Measurements from ENCODE around the gene ERG28.

Gene ERG28

DNA sequence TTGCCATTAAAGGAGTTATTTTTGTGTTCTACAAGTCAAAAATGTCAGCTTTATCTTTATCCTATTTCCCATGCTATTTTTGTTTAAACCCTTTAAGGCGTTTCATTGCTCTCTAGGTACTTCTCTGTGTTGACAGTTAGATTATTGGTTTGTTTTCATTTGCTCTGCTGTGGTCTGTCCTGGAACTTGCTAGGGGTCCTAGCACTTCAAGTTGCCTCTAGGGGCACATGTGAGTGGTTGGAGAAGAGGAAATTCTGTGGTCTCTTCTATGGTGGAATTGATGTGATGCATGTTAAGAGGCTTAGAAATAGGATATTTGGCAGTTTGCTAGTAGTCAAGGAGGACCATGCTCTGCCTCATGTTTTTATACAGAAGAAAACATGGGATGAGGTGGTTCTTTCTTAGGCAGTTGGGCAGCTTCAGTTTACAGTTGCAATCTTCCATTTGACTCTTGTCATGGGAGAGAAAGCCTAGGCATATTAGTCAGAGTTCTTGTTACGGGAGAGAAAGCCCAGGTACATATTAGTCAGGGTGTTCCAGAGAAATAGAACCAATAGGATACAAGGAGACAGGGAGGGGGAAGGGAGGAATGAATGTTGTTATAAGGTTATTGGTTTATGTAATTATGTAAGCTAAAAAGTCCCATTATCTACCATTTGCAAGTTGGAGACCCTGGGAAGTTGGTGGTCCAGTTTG is 14.7 kb upstream of the ERG28 start:
- H3K9me3 Mint-ChIP-seq, result peaks cover 3 to 8% of the 10 kb centered on the region in 2 donors
- H3K4me1 Mint-ChIP-seq, result peaks cover 2 to 9% of the 10 kb centered on the region in 2 donors
- ATAC-seq (replicated peaks), result no peak
- DNase-seq, result no peak
- peaks cover 27 to 63% of the 10 kb centered on the region in 2 donors for H3K36me3 Mint-ChIP-seq
- no peak overlapping the region for H3K27ac Mint-ChIP-seq
- no peak overlapping the region for H3K4me3 Mint-ChIP-seq
- H3K27me3 Mint-ChIP-seq, result no peaks in the 10 kb centered on the region

GRCh38 chr14:75673345-75674035 is 12.8 kb upstream of the ERG28 start:
- DNase-seq, result no peak
- H3K27me3 Mint-ChIP-seq, result no peaks in the 10 kb centered on the region
- H3K9me3 Mint-ChIP-seq, result peaks cover 3 to 8% of the 10 kb centered on the region in 2 donors
- no peak overlapping the region for H3K4me3 Mint-ChIP-seq
- H3K4me1 Mint-ChIP-seq, result peaks cover 2 to 9% of the 10 kb centered on the region in 2 donors
- H3K36me3 Mint-ChIP-seq, result peaks cover 40 to 75% of the 10 kb centered on the region in 2 donors
- peak in 1 of 2 donors; percentile 57 for ATAC-seq (replicated peaks)
- H3K27ac Mint-ChIP-seq, result no peak overlapping the region

DNA sequence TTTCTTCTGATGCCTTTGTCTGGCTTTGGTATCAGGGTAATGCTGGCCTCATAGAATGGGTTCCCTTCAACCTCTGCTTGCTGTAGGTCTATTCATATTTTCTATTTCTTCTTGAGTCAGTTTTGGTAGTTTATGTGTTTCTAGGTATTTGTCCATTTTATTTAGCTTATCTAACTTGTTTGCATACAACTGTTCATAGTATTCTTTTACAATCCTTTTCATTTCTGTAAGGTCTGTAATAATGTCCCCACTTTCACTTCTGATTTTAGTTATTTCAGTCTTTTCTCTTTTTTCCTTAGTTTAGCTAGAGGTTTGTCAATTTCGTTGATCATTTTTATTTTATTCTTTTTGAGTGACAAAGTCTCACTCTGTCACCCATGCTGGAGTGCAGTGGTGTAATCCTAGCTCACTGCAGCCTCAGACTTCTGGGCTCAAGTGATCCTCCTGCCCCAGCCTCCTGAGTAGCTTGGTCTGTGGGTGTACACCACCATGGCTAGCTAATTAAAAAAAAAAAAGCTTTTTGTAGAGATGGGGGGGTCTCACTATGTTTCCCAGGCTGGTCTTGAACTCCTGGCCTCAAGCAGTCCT is 12.0 kb upstream of the ERG28 start:
- Mint-ChIP-seq H3K4me1 (peaks cover 2 to 9% of the 10 kb centered on the region in 2 donors), H3K36me3 (peaks cover 41 to 68% of the 10 kb centered on the region in 2 donors), H3K4me3 (no peak overlapping the region), H3K27me3 (no peaks in the 10 kb centered on the region), H3K27ac (no peak overlapping the region), H3K9me3 (peaks cover 3 to 8% of the 10 kb centered on the region in 2 donors)
- no peak for ATAC-seq (replicated peaks)
- DNase-seq, result no peak

DNA sequence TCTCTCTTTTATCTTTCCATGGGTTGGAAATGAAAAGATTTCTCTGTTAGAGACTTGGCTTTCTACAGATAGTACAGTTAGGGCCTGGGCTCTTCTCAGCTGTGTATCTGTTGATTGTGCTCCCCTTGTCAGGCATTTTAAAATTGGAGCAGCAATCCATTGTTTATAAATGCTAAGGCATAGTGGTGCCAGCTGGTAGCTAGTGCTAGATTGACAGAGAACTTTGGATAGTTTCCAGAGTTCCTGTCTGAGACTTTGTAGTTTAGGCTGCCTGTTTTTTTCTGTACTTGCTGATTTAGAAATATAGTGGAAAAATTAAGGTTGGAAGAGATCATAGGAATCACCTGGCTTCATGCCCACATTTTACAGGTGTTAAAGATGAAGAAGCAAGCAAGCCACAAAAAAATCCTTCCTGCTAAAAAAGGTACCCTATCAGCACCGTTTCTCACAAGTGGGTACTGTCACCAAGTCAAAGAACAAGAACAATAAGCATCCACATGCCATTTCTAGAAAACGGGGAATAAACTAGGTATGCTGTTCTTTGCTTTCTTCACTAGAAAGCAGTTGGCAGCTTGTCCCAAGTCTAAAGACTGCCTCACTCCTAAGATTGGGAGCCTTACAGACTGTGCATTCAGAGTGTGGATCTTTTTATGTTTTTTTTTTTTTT is 6.6 kb upstream of the ERG28 start:
- H3K27me3 Mint-ChIP-seq, result no peaks in the 10 kb centered on the region
- peaks cover 0 to 4% of the 10 kb centered on the region in 2 donors for H3K9me3 Mint-ChIP-seq
- no peak overlapping the region for H3K27ac Mint-ChIP-seq
- H3K36me3 Mint-ChIP-seq, result peaks cover 27 to 53% of the 10 kb centered on the region in 2 donors
- H3K4me1 Mint-ChIP-seq, result peaks cover 0 to 1% of the 10 kb centered on the region in 2 donors
- DNase-seq (no peak), ATAC-seq (replicated peaks) (no peak)
- no peak overlapping the region for H3K4me3 Mint-ChIP-seq

DNA sequence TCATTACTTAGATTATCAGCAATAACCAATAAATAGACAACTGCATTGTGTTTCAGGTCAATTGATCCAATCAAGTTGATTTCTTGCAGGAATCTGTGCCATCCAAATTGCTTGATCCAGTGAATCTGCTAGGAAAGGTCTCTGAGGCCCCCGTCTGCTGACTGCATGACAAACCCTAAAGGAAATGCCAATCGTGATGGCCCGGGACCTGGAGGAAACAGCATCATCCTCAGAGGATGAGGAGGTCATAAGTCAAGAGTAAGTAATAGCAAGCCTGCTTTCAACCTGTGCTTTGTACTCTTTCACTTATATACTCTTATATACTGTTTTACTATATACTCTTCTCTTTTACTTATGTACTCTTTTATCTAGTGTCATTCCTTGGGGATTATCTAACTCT is 2.3 kb upstream of the ERG28 start:
- Mint-ChIP-seq H3K36me3 (peaks cover 6 to 22% of the 10 kb centered on the region in 2 donors), H3K4me3 (no peak overlapping the region), H3K9me3 (no peaks in the 10 kb centered on the region), H3K4me1 (peaks cover 5 to 8% of the 10 kb centered on the region in 2 donors), H3K27ac (no peak overlapping the region), H3K27me3 (no peaks in the 10 kb centered on the region)
- DNase-seq (no peak), ATAC-seq (replicated peaks) (no peak)

GRCh38 chr14:75661499-75661814 is 781 bp upstream of the ERG28 start:
- H3K9me3 Mint-ChIP-seq, result no peaks in the 10 kb centered on the region
- H3K4me3 Mint-ChIP-seq, result peak overlapping the region; percentile 92 to 97
- peak overlapping the region; percentile 93 for H3K27ac Mint-ChIP-seq
- peaks cover 5 to 14% of the 10 kb centered on the region in 2 donors for H3K36me3 Mint-ChIP-seq
- ATAC-seq (replicated peaks), result peak in 1 of 2 donors; percentile 0
- H3K27me3 Mint-ChIP-seq, result no peaks in the 10 kb centered on the region
- DNase-seq, result no peak
- H3K4me1 Mint-ChIP-seq, result peaks cover 5 to 8% of the 10 kb centered on the region in 2 donors

DNA sequence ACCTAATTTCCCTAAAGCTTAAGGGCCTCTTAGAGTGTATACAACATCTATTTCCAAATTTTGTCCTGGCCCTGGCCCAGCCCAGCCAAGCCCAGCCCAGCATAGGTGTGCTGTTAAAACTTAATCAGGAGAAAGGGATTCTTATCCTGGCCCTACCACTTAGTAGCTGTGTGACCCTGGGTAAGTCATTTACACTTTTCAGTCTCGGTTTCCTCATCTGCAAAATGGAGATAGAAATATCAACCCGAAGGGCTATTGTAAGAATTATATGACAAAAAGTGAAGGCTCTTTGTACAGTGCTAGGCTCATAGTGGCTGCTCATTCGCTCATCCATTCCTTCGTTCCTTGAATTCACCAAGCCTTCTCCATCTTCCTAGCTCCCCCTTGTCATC is 442 bp downstream of the ERG28 start:
- peak overlapping the region; percentile 93 for H3K27ac Mint-ChIP-seq
- H3K4me3 Mint-ChIP-seq, result peak overlapping the region; percentile 92 to 97
- peaks cover 5 to 8% of the 10 kb centered on the region in 2 donors for H3K4me1 Mint-ChIP-seq
- H3K27me3 Mint-ChIP-seq, result no peaks in the 10 kb centered on the region
- H3K9me3 Mint-ChIP-seq, result no peaks in the 10 kb centered on the region
- H3K36me3 Mint-ChIP-seq, result peaks cover 6 to 15% of the 10 kb centered on the region in 2 donors
- no peak for ATAC-seq (replicated peaks)
- no peak for DNase-seq

DNA sequence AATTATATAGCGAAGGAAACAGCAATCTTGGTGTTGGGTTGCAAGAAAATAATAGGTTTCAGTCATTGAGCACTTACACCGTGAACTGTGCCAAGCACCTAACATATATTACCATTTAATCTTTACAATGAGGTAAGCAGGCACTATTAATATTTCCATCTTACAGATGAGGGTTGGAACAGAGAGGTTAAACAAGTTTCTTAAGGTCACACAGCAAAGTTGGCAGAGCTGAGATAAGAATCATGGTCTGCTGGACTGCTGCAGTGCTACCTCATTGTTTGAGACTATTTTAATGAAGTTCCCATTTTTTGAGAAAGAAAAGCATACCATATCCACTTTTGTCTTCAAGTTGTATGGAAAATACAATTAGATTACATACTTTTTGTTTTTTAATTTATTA is 1.7 kb downstream of the ERG28 start:
- no peaks in the 10 kb centered on the region for H3K9me3 Mint-ChIP-seq
- DNase-seq (no peak), ATAC-seq (replicated peaks) (no peak)
- H3K4me1 Mint-ChIP-seq, result peaks cover 5 to 11% of the 10 kb centered on the region in 2 donors
- peak overlapping the region; percentile 25 for H3K27ac Mint-ChIP-seq
- no peaks in the 10 kb centered on the region for H3K27me3 Mint-ChIP-seq
- no peak overlapping the region for H3K4me3 Mint-ChIP-seq
- peaks cover 8 to 16% of the 10 kb centered on the region in 2 donors for H3K36me3 Mint-ChIP-seq

DNA sequence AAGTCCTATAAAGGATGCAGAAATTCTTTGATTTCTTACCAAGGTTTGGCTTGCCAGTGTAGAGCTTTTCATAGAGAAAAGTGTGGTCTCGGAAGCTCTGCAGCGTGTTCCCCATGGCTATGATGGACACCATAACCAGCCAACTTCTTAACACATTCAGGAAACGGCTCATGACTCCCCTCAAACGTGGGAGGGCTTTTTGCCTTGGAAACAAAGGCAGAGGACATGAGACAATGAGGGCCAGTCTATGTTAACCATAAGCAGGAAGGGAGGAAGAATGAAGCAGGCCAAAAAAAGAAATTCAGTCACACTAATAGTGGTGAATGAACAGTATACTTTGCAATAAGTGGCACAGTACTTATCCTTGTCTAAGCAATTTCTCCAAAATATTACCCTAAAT is 3.3 kb downstream of the ERG28 start:
- Mint-ChIP-seq H3K27me3 (no peaks in the 10 kb centered on the region), H3K4me1 (peaks cover 5 to 11% of the 10 kb centered on the region in 2 donors), H3K4me3 (no peak overlapping the region), H3K9me3 (no peaks in the 10 kb centered on the region), H3K27ac (no peak overlapping the region), H3K36me3 (peaks cover 18 to 21% of the 10 kb centered on the region in 2 donors)
- DNase-seq, result no peak
- no peak for ATAC-seq (replicated peaks)

DNA sequence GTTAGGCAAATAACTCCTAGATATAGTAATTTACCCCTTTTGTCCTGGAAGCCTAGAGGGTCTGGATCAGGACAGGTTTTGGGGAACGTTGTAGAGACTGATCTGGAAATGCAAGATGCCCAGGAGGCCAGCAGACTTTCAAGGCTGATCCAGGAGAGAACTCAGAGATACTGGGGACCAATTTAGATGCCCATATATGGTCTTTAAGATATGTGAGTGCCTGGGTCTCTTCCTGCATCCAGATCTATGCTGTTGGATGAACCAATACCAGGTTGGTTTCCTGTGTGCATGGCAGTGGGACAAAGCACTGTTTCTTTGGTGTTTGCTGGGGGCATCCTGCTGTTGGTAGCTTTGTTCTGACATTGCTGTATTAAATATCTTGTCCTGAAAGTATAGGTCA is 5.4 kb downstream of the ERG28 start:
- Mint-ChIP-seq H3K27ac (peak overlapping the region; percentile 14), H3K27me3 (no peaks in the 10 kb centered on the region), H3K9me3 (no peaks in the 10 kb centered on the region), H3K4me1 (peaks cover 0 to 8% of the 10 kb centered on the region in 2 donors), H3K36me3 (peaks cover 31 to 37% of the 10 kb centered on the region in 2 donors), H3K4me3 (no peak overlapping the region)
- DNase-seq, result no peak
- no peak for ATAC-seq (replicated peaks)

DNA sequence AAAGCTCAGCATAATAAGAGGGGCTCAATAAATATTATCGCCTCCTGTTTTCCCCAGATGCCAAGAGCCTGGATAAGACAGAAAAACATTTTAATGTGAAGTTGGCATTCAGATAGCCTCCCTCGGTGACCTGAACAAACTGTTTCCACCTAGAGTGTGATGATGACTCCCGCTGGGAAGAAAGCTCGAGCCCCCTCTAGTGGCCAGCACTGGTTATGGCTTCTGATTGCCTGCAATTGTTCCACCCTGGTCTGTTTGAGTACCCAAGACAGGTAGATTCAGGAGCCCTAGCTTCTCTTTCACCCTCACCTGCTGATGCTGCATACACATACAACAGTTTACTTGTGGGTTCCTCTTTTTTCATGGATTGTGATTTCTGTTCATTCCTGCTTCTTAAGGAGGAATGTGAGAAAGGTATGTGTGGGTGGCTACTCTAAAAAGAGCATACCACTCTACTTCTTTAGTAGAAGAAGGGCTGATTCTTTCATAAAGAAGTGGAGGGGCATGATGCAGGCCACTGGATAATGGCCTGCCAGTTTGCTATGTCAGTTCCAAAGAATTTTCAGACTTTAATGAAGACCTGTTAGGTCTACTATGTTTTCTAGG is 6.4 kb downstream of the ERG28 start:
- H3K4me3 Mint-ChIP-seq, result no peak overlapping the region
- no peak overlapping the region for H3K27ac Mint-ChIP-seq
- no peaks in the 10 kb centered on the region for H3K27me3 Mint-ChIP-seq
- H3K4me1 Mint-ChIP-seq, result peaks cover 0 to 4% of the 10 kb centered on the region in 2 donors
- peaks cover 0 to 2% of the 10 kb centered on the region in 2 donors for H3K9me3 Mint-ChIP-seq
- DNase-seq (peak; percentile 60), ATAC-seq (replicated peaks) (peak; percentile 94 to 95)
- peaks cover 42 to 46% of the 10 kb centered on the region in 2 donors for H3K36me3 Mint-ChIP-seq

- DNase-seq (no peak), ATAC-seq (replicated peaks) (no peak)
- no peaks in the 10 kb centered on the region for H3K27me3 Mint-ChIP-seq
- peaks cover 0 to 2% of the 10 kb centered on the region in 2 donors for H3K9me3 Mint-ChIP-seq
- H3K4me3 Mint-ChIP-seq, result no peak overlapping the region
- no peak overlapping the region for H3K27ac Mint-ChIP-seq
- H3K4me1 Mint-ChIP-seq, result peaks cover 0 to 4% of the 10 kb centered on the region in 2 donors
- peaks cover 44 to 47% of the 10 kb centered on the region in 2 donors for H3K36me3 Mint-ChIP-seq
These were observed 7.1 kb downstream of the ERG28 start for GRCh38 chr14:75653563-75653962.

- Mint-ChIP-seq H3K27me3 (no peaks in the 10 kb centered on the region), H3K4me3 (no peak overlapping the region), H3K27ac (no peak overlapping the region), H3K36me3 (peaks cover 56 to 58% of the 10 kb centered on the region in 2 donors), H3K9me3 (peaks cover 0 to 2% of the 10 kb centered on the region in 2 donors), H3K4me1 (peaks cover 0 to 4% of the 10 kb centered on the region in 2 donors)
- DNase-seq (no peak), ATAC-seq (replicated peaks) (no peak)
These were observed 10.2 kb downstream of the ERG28 start for GRCh38 chr14:75650253-75651058.

Measured in stimulated activated naive B cell treated with anti-CD40 and anti-IgM and Interleukin-4, amounts not matched to agents 10 μg/mL and 1 μg/mL and 100 μg/mL, for 72 hours (primary cell).